OCI-LY3 (cell line): ENCODE data around the gene TRMU.

Experiments
- CTCF ChIP-seq: fragments of 200-600, 300-600 bp; sonication (generic); IDR thresholded peaks from 2 replicates; pipeline ENCODE4 v1.5.1; 2014; ENCODE audit warnings: antibody characterized with exemption, low read length, low read depth
- EZH2phosphoT487 ChIP-seq: fragments of 200-600 bp; shearing (Covaris generic); IDR thresholded peaks from 2 replicates; pipeline ENCODE4 v1.6.1; 2018; ENCODE audit warnings: antibody characterized with exemption, mixed run types, low read depth

- TF ChIP-seq CTCF: no peak
- no peak for TF ChIP-seq EZH2phosphoT487
Observed at GRCh38 chr22:46290843-46291785, 44.4 kb upstream of the TRMU start.
